Measurements from ENCODE around the gene SH2D5.

Gene SH2D5

GRCh38 chr1:20701446-20701845 lies 31.1 kb downstream of the SH2D5 start:
- Histone ChIP-seq H3K4me3 (ENCODE audit: low read depth, low read length) (no peak overlapping the region), H3K9ac (ENCODE audit: low read depth, low read length) (no peak overlapping the region), H3K27me3 (ENCODE audit: control insufficient read depth, insufficient read depth, low read length) (no peaks in the 10 kb centered on the region), H3K27ac (ENCODE audit: low read depth, low read length) (no peak overlapping the region), H3K36me3 (ENCODE audit: control insufficient read depth, insufficient read depth, low read length) (no peaks in the 10 kb centered on the region; the same call in 1 of the 2 replicates), H3K9me3 (ENCODE audit: control insufficient read depth, insufficient read depth, low read length) (no peaks in the 10 kb centered on the region), H3K4me1 (ENCODE audit: control insufficient read depth, insufficient read depth, low read length) (peaks cover 8% of the 10 kb centered on the region)

- no peaks in the 10 kb centered on the region; the same call in 1 of the 2 replicates for H3K36me3 ChIP-seq (ENCODE audit: control insufficient read depth, insufficient read depth, low read length)
- H3K9ac ChIP-seq (ENCODE audit: low read depth, low read length): no peak overlapping the region
- H3K4me3 ChIP-seq (ENCODE audit: low read depth, low read length): no peak overlapping the region
- H3K27me3 ChIP-seq (ENCODE audit: control insufficient read depth, insufficient read depth, low read length): no peaks in the 10 kb centered on the region
- H3K27ac ChIP-seq (ENCODE audit: low read depth, low read length): no peak overlapping the region
- no peaks in the 10 kb centered on the region for H3K9me3 ChIP-seq (ENCODE audit: control insufficient read depth, insufficient read depth, low read length)
- H3K4me1 ChIP-seq (ENCODE audit: control insufficient read depth, insufficient read depth, low read length): peaks cover 14% of the 10 kb centered on the region
These were observed 31.8 kb downstream of the SH2D5 start for GRCh38 chr1:20700636-20701215.

GRCh38 chr1:20699558-20699957 lies 32.9 kb downstream of the SH2D5 start:
- Histone ChIP-seq H3K9ac (ENCODE audit: low read depth, low read length) (no peak overlapping the region), H3K36me3 (ENCODE audit: control insufficient read depth, insufficient read depth, low read length) (no peaks in the 10 kb centered on the region; the same call in 1 of the 2 replicates), H3K27ac (ENCODE audit: low read depth, low read length) (no peak overlapping the region)

GRCh38 chr1:20698195-20698910 lies 34.1 kb downstream of the SH2D5 start:
- no peaks in the 10 kb centered on the region for H3K9me3 ChIP-seq (ENCODE audit: control insufficient read depth, insufficient read depth, low read length)
- no peak overlapping the region for H3K27ac ChIP-seq (ENCODE audit: low read depth, low read length)
- no peaks in the 10 kb centered on the region; the same call in 1 of the 2 replicates for H3K36me3 ChIP-seq (ENCODE audit: control insufficient read depth, insufficient read depth, low read length)
- H3K9ac ChIP-seq (ENCODE audit: low read depth, low read length): no peak overlapping the region
- H3K4me1 ChIP-seq (ENCODE audit: control insufficient read depth, insufficient read depth, low read length): peaks cover 14% of the 10 kb centered on the region
- H3K4me3 ChIP-seq (ENCODE audit: low read depth, low read length): no peak overlapping the region
- no peaks in the 10 kb centered on the region for H3K27me3 ChIP-seq (ENCODE audit: control insufficient read depth, insufficient read depth, low read length)

More at GRCh38 chr1:20699558-20699957, 32.9 kb downstream of the SH2D5 start:
- H3K9me3 ChIP-seq (ENCODE audit: control insufficient read depth, insufficient read depth, low read length): no peaks in the 10 kb centered on the region
- H3K4me3 ChIP-seq (ENCODE audit: low read depth, low read length): no peak overlapping the region
- no peaks in the 10 kb centered on the region for H3K27me3 ChIP-seq (ENCODE audit: control insufficient read depth, insufficient read depth, low read length)
- H3K4me1 ChIP-seq (ENCODE audit: control insufficient read depth, insufficient read depth, low read length): peaks cover 14% of the 10 kb centered on the region

GRCh38 chr1:20697563-20697962 lies 34.9 kb downstream of the SH2D5 start:
- peaks cover 14% of the 10 kb centered on the region for H3K4me1 ChIP-seq (ENCODE audit: control insufficient read depth, insufficient read depth, low read length)
- H3K36me3 ChIP-seq (ENCODE audit: control insufficient read depth, insufficient read depth, low read length): no peaks in the 10 kb centered on the region
- no peaks in the 10 kb centered on the region for H3K27me3 ChIP-seq (ENCODE audit: control insufficient read depth, insufficient read depth, low read length)
- H3K4me3 ChIP-seq (ENCODE audit: low read depth, low read length): no peak overlapping the region
- no peaks in the 10 kb centered on the region for H3K9me3 ChIP-seq (ENCODE audit: control insufficient read depth, insufficient read depth, low read length)
- no peak overlapping the region for H3K27ac ChIP-seq (ENCODE audit: low read depth, low read length)
- no peak overlapping the region for H3K9ac ChIP-seq (ENCODE audit: low read depth, low read length)

- H3K36me3 ChIP-seq (ENCODE audit: control insufficient read depth, insufficient read depth, low read length): no peaks in the 10 kb centered on the region
- H3K4me1 ChIP-seq (ENCODE audit: control insufficient read depth, insufficient read depth, low read length): peaks cover 14% of the 10 kb centered on the region
- peak overlapping the region; percentile 80 for H3K27ac ChIP-seq (ENCODE audit: low read depth, low read length)
- peak overlapping the region; percentile 66 for H3K9ac ChIP-seq (ENCODE audit: low read depth, low read length)
- peak overlapping the region; percentile 70 for H3K4me3 ChIP-seq (ENCODE audit: low read depth, low read length)
- no peaks in the 10 kb centered on the region for H3K9me3 ChIP-seq (ENCODE audit: control insufficient read depth, insufficient read depth, low read length)
- H3K27me3 ChIP-seq (ENCODE audit: control insufficient read depth, insufficient read depth, low read length): no peaks in the 10 kb centered on the region
These were observed 35.8 kb downstream of the SH2D5 start for GRCh38 chr1:20696397-20697333.

- Histone ChIP-seq H3K27me3 (ENCODE audit: control insufficient read depth, insufficient read depth, low read length) (no peaks in the 10 kb centered on the region), H3K9me3 (ENCODE audit: control insufficient read depth, insufficient read depth, low read length) (no peaks in the 10 kb centered on the region), H3K9ac (ENCODE audit: low read depth, low read length) (no peak overlapping the region), H3K36me3 (ENCODE audit: control insufficient read depth, insufficient read depth, low read length) (no peaks in the 10 kb centered on the region), H3K4me1 (ENCODE audit: control insufficient read depth, insufficient read depth, low read length) (peaks cover 14% of the 10 kb centered on the region), H3K4me3 (ENCODE audit: low read depth, low read length) (no peak overlapping the region), H3K27ac (ENCODE audit: low read depth, low read length) (no peak overlapping the region)
These were observed 37.0 kb downstream of the SH2D5 start for GRCh38 chr1:20695515-20695914.

- H3K27me3 ChIP-seq (ENCODE audit: control insufficient read depth, insufficient read depth, low read length): no peaks in the 10 kb centered on the region
- H3K4me3 ChIP-seq (ENCODE audit: low read depth, low read length): no peak overlapping the region
- H3K36me3 ChIP-seq (ENCODE audit: control insufficient read depth, insufficient read depth, low read length): peaks cover 7% of the 10 kb centered on the region; the same call in 1 of the 2 replicates
- no peaks in the 10 kb centered on the region for H3K9me3 ChIP-seq (ENCODE audit: control insufficient read depth, insufficient read depth, low read length)
- no peak overlapping the region for H3K27ac ChIP-seq (ENCODE audit: low read depth, low read length)
- H3K4me1 ChIP-seq (ENCODE audit: control insufficient read depth, insufficient read depth, low read length): peaks cover 14% of the 10 kb centered on the region
- no peak overlapping the region for H3K9ac ChIP-seq (ENCODE audit: low read depth, low read length)
These were observed 38.9 kb downstream of the SH2D5 start for GRCh38 chr1:20693623-20694022.

GRCh38 chr1:20691872-20692271 lies 40.6 kb downstream of the SH2D5 start:
- Histone ChIP-seq H3K27me3 (ENCODE audit: control insufficient read depth, insufficient read depth, low read length) (no peaks in the 10 kb centered on the region), H3K9ac (ENCODE audit: low read depth, low read length) (no peak overlapping the region), H3K9me3 (ENCODE audit: control insufficient read depth, insufficient read depth, low read length) (no peaks in the 10 kb centered on the region), H3K27ac (ENCODE audit: low read depth, low read length) (no peak overlapping the region), H3K36me3 (ENCODE audit: control insufficient read depth, insufficient read depth, low read length) (peaks cover 7% of the 10 kb centered on the region; the same call in 1 of the 2 replicates), H3K4me1 (ENCODE audit: control insufficient read depth, insufficient read depth, low read length) (peaks cover 5% of the 10 kb centered on the region; the same call in 1 of the 2 replicates), H3K4me3 (ENCODE audit: low read depth, low read length) (no peak overlapping the region)

GRCh38 chr1:20689645-20690056 lies 42.9 kb downstream of the SH2D5 start:
- H3K4me1 ChIP-seq (ENCODE audit: control insufficient read depth, insufficient read depth, low read length): no peaks in the 10 kb centered on the region
- H3K4me3 ChIP-seq (ENCODE audit: low read depth, low read length): no peak overlapping the region
- no peak overlapping the region for H3K27ac ChIP-seq (ENCODE audit: low read depth, low read length)
- H3K27me3 ChIP-seq (ENCODE audit: control insufficient read depth, insufficient read depth, low read length): no peaks in the 10 kb centered on the region
- H3K9me3 ChIP-seq (ENCODE audit: control insufficient read depth, insufficient read depth, low read length): no peaks in the 10 kb centered on the region
- no peak overlapping the region for H3K9ac ChIP-seq (ENCODE audit: low read depth, low read length)
- H3K36me3 ChIP-seq (ENCODE audit: control insufficient read depth, insufficient read depth, low read length): peaks cover 7% of the 10 kb centered on the region; the same call in 1 of the 2 replicates
